Measurements from ENCODE around the gene WWOX.

- no peak for TF ChIP-seq CTCF (IDR thresholded peaks at IDR 0.05)
- no peak for TF ChIP-seq POLR2A (IDR thresholded peaks at IDR 0.05)
- no peak for TF ChIP-seq EP300 (IDR thresholded peaks at IDR 0.05)
Observed at GRCh38 chr16:78278056-78278450, 178.6 kb downstream of the WWOX start.
